Daoy (cell line): ENCODE results near the gene IRF2BPL. TPM values are rescaled to one million over a fixed set of nuclear protein-coding genes. Genes with fewer than 3 reads are reported as not detected.

Source experiments
- DNase-seq: peaks from one replicate; pipeline ENCODE4 v3.0.0-alpha.2; 2015; ENCODE audit warnings: low read depth
- total RNA-seq: library from RNA; depleted of rRNA; stranded (reverse); fragments of >200 nt; shearing (Covaris generic); gene quantifications from 2 replicates; pipeline ENCODE4 v1.2.3, GENCODE V29; 2014

Gene IRF2BPL
- total RNA-seq, 1 experiment from 2014 or later = 31.5 TPM

DNA sequence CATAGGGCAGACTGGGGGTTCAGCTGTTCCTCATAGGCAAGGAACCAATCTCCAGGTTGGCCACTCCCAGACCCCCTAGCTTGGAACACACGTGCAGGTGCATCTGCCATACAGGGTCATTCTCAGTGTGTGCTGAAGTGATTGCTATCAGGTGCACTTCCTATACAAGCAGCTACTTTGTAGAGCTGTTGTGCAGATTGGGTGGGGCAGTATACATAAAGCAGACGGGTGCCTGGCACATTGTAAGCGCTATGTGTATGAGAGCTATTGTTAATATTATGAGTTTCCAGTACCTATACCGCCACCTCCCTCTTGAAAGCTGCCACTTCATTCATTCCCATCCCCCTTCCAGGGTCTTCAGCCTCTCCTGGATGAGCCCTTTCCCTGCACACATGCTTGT is 17.3 kb downstream of the IRF2BPL start:
- DNase-seq = no peak

DNA sequence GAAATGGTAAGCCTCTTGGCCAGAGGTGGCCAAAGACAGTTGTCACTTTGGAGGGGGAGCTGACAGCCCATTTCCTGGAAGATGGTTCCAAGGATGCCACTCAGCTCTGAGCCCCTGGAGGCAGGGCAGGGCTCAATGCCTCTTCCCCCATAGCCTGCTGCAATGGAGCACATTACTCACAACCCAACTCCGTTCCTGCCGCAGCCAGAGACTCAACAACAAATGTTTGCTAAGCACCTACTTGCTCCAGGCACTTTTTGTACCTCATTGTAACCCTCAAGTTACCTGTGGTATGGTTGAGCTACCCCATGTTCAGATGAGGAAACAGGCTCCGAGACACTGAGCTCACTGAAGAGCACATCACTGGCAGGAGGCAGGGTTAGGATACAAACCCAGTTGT is 19.5 kb downstream of the IRF2BPL start:
- DNase-seq = no peak

DNA sequence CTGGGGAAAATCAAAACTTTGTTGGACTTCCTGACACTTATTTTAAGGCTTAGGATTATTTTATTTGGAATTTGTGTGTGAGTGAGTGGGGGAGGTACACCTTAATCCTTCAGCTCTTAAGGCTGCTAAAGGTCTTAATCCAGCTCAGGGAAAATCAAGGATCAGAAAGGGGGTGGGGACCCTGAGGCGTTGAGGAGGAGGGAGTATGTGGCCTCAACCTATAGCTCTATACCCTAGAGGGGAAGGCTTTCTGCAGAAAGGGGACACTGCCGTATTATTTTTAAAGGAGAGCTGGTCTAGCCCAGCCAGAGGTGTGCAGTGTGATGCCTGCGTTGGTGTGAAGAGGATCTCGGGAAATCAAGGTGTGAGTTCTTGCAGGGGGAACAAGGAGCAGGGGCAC is 20.0 kb downstream of the IRF2BPL start:
- DNase-seq = no peak

- DNase-seq = no peak
Measured at GRCh38 chr14:77007975-77008421, 20.5 kb downstream of the IRF2BPL start.

DNA sequence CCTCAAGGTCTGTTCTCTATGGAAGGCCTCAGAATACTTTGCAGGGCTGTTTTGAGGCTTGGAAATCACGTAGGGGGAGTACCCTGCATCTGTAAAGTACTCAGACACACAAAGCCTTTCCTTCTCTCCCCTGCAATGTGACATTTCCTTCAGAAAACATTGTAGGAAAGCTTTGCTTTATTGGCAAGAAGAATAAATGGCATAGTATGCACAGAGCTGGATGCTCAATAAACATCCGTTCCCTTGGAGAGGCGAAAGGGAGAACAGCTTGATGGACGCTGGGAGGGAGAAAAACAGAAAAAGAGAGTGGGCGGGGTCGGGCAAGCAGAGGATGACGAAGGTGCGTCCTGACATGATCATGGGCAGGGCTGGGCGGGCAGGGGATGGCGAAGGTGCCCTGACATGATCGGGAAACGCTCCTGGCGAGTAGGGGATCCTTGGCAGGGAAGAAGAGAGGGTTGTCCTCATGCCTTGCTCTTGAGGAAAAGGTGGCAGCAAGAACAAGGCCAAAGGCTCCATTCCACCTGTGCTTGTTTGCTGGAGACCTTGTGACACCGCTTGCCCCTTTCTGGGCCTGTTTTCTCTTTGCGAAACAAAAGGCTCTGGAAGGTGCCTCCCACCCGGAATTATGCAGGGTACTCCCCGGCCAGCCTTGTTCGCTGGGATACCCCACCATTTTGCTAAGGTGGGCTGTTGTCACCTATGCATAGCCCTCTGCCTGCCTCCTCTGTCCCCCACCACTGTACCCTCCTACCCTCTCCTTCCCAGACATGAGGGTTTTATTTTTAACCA is 21.1 kb downstream of the IRF2BPL start:
- no peak for DNase-seq

DNA sequence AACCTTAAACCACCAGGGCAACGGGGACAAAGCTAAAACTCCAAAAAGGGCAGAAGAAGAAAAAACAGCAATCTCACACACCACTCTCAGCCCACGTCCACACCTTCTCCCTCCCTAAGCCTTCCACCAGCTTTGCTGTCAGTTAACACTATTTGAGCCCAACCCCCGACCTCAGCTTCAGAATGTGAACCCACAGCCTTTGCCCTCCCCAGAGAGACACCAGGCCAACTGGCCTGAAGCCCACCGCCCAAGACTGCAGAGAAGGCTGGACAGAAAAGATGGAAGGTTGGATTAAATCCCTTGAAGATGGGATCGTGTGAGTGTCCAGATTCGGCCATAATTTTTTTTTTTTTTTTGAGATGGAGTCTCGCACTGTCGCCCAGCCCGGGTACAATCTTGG is 22.4 kb downstream of the IRF2BPL start:
- no peak for DNase-seq

GRCh38 chr14:77005559-77005958 is 22.9 kb downstream of the IRF2BPL start:
- no peak for DNase-seq

GRCh38 chr14:77004711-77005460 is 23.6 kb downstream of the IRF2BPL start:
- DNase-seq = no peak

- DNase-seq = peak; percentile 68
Measured at GRCh38 chr14:77003960-77004710, 24.4 kb downstream of the IRF2BPL start.

GRCh38 chr14:77002889-77003288 is 25.6 kb downstream of the IRF2BPL start:
- DNase-seq = no peak

DNA sequence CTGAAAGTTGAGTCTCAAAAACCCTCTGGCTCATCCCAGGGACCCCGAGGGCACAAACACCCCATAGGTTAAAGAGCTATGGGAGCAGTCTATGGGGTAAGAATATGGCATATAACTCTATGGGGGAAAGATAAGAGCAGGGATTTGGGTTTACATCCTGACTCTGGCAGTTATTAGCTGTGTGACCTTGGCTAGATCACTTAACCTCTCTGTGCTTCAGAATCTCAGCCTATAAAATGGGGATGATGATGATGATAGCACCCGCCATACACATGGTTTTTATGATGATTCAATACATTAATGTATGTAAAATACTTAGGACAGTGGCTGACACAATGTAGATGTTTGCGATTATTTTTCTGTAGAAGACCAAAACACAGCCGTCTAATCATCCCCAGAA is 26.2 kb downstream of the IRF2BPL start:
- no peak for DNase-seq

DNA sequence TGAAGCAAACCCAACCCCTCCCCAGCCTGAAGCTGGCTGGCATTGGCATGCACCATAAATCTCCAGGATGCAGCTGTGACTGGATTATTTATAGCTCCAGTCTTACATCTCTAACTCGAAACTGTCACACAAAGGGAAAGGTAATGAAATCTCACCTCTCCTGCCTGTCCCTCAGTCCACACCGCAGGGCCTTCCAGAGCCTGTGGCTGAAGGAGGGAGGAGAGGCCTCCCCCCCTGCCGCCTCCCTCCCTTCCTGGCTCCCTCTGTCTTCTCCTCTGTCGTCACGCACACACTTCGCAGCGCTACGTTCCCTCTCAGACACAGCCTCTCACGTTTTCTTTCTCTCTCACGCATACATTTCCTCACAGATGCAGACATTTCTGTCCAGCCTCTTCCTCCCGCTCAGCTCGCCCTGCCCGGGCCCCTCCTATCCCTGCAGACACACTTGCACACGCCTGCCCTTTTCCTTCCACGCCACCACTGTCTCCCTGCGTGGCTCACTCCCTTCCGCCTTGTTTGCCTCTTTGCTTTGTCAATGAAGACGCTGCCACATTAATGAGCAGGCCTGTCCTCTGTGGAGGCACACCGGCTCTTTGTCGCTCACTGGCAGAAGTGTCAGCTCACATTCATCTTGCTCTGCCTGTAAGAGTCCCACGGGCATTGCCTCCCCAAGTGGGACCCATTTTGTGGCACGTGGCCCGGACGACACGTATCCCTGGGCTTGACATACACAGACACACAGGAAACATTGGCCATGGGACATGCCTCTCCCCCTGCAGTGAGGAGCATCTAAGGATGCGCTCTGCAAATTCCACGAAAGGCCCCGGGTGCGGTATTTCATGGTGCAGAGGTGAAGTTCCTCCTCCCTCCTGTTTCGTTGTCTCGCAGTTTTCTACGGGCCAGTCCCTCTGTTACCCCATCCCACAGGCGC is 27.9 kb downstream of the IRF2BPL start:
- no peak for DNase-seq

- DNase-seq = no peak
Measured at GRCh38 chr14:76998910-76999309, 29.6 kb downstream of the IRF2BPL start.

- DNase-seq = peak; percentile 68
Measured at GRCh38 chr14:76997257-76997970, 31.1 kb downstream of the IRF2BPL start.

DNA sequence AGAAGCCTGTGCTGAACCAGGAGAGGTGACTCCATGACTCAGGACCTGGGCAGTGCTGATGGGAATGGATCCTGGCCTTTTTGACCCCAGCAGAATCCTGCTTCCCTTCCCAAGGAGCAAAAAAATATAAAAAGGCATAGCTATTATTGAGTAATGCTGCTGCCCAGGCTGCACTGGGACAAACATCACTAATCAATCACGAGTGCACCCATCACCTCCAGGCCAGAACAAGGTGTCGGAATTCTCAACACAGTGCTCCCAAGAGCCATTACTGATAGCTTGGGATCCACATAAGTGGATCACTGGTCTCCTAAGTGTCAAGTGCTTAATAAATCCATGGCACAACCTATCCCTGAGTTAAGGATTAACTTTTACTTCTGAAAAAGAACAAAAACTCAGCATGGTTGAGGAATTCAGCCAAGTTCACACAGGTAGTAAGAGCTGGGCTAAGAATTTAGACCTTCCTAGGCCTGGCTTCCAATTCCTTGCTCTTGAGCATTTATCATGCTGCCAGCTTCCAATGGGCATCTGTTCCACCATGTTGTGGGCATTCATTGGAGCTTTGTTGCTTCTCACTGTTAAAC is 31.9 kb downstream of the IRF2BPL start:
- no peak for DNase-seq

DNA sequence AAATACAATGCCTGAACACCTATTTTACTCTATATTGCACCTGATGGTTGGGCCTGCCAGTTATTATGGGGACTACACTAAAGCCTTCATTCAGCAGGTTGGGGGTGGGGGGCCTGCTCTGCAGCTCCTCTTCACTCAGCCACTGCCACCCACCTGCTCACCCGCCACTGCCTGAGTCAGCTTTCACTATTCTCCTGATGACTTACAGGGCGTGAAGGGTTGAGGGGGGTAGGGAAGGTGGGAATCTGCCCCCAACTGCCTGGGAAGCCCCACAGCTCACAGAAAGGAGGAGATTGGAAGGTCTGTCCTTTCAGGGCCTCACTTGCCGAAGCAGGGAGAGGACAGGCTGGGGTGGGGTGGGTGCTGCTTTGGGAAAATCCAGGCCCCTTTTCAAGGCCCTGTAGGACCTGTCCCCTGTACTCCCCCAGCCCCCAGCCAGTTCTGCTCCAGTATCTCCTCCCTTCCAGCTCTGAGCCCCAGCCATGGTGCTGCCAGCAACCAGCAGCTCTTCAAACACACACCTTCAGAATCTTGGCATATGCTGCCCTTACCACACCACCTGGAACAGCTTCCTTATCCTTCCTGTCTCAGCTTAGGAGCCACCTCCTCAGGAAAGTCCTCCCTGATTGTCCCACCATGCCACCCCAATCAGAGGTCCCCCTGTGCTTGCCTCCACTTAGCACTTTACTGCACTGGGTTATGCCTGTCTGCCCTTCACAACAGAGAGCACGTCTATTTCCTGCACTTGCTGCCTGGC is 33.1 kb downstream of the IRF2BPL start:
- peak; percentile 32 for DNase-seq

DNA sequence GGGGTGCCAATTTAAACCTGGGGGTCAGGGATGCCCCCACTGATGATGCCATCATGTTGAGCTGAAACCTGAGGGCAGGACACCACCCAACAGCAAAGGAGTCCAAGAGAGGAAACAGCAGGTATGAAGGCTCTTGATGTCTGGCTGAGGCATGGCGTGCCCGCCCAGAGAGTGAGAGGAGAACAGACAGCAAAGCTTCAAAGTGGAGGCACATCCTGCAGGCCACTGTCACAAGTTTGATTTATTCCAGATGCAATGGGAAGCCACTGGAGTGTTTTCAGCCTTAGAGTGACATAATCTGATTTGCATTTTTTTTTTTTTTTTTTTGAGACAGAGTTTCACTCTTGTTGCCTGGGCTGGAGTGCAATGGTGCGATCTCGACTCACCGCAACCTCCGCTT is 34.8 kb downstream of the IRF2BPL start:
- DNase-seq = no peak

DNA sequence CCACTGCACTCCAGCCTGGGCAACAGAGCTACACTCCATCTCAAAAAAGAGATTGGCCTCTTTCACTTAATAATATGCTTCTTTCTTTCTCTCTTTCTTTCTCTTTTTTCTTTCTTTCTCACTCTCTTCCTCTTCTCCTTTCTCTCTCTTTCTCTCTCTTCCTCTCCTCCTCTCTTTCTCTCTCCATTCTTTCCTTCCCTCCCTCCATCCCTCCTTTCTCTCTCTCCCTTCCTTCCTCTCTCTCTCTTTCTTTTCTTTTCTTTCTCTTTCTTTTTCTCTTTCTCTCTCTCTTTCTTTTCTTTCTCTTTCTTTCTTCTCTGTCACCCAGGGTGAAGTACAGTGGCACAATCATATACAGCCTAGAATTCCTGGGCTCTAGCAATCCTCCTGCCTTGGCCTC is 38.4 kb downstream of the IRF2BPL start:
- DNase-seq = no peak

DNA sequence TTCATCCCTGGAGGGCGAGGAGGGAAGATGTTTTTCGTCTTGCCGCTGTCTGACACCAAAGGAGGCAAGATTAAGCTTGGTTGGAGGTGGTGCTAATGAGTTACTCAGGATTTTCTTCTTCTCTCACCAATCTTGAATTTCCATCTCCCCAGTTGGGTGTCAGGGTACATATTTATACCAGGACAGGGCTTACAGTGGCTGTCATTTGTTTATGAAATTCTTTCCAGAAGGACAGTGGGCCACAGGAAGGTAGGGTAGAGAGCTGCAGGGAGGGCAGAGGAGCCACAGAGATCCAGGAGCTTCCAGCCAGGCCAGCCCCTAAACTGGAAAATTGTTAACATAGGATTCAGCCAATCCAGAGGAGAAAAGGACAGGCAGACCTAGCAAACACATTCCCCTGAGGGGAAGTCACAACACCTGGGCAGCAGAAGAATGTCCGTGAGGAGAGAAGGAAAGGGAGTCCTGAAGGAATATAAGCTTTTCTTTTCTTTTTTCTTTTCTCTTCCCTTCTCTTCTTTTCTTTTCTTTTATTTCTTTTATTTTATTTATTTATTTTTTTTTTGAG is 40.5 kb downstream of the IRF2BPL start:
- no peak for DNase-seq
